ENCODE results near the gene SHFL. TPM values are rescaled to one million over a fixed set of nuclear protein-coding genes. Genes with fewer than 3 reads are reported as not detected.

The SHFL gene
- total RNA-seq, 3 donors from 2014 or later (not counting 1 experiment from before 2014, with no cell fraction given): 107 to 111 (median 107) TPM

DNA sequence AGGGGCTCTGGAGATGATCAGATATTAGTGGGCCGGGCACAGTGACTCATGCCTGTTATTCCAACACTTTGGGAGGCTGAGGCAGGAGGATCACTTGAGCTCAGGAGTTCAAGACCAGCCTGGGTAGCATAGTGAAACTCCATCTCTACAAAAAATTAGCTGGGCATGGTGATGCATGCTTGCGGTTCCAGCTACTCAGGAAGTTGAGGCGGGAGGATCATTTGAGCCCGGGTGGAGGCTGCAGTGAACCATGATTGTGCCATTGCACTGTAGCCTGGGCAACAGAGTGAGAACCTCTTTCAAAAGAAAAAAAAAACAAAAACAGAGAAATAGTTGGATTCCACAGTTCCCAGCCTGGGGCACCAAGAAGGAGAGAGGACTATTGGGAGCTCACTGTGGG lies 17.9 kb upstream of the SHFL start:
- peak in 2 of 3 donors; percentile 36 to 42 for ATAC-seq
- H3K27ac Mint-ChIP-seq: peak overlapping the region in 1 of 2 donors; percentile 14

GRCh38 chr19:10069046-10069445 lies 17.1 kb upstream of the SHFL start:
- Histone ChIP-seq H3K4me3 (ENCODE audit: low read length) (no peak overlapping the region), H3K4me1 (ENCODE audit: control insufficient read depth, insufficient read depth, low read length) (peaks cover 6% of the 10 kb centered on the region), H3K9me3 (ENCODE audit: control insufficient read depth, insufficient read depth, low read length) (peaks cover 9% of the 10 kb centered on the region), H3K27ac (ENCODE audit: low read length) (no peak overlapping the region), H3K27me3 (ENCODE audit: control insufficient read depth, insufficient read depth, low read length) (no peaks in the 10 kb centered on the region), H3K36me3 (ENCODE audit: control insufficient read depth, insufficient read depth, low read length) (no peaks in the 10 kb centered on the region)
- DNase-seq: no peak
- H3K4me1 Mint-ChIP-seq: peaks cover 0 to 9% of the 10 kb centered on the region in 2 donors
- 81% methylated on average over 6 of the region's 6 CpGs for WGBS (ENCODE audit: insufficient coverage)
- H3K27ac Mint-ChIP-seq: no peak overlapping the region
- no peak for ATAC-seq
- H3K27me3 Mint-ChIP-seq (ENCODE audit: low read depth in 2 of 2): peaks cover 0 to 8% of the 10 kb centered on the region in 2 donors
- no peaks in the 10 kb centered on the region for H3K36me3 Mint-ChIP-seq
- no peaks in the 10 kb centered on the region for H3K9me3 Mint-ChIP-seq
- no peak overlapping the region for H3K4me3 Mint-ChIP-seq
- TF ChIP-seq, protein P1, sequence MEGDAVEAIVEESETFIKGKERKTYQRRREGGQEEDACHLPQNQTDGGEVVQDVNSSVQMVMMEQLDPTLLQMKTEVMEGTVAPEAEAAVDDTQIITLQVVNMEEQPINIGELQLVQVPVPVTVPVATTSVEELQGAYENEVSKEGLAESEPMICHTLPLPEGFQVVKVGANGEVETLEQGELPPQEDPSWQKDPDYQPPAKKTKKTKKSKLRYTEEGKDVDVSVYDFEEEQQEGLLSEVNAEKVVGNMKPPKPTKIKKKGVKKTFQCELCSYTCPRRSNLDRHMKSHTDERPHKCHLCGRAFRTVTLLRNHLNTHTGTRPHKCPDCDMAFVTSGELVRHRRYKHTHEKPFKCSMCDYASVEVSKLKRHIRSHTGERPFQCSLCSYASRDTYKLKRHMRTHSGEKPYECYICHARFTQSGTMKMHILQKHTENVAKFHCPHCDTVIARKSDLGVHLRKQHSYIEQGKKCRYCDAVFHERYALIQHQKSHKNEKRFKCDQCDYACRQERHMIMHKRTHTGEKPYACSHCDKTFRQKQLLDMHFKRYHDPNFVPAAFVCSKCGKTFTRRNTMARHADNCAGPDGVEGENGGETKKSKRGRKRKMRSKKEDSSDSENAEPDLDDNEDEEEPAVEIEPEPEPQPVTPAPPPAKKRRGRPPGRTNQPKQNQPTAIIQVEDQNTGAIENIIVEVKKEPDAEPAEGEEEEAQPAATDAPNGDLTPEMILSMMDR (IDR thresholded peaks at IDR 0.05): no peak
- intact Hi-C loops (cut with micrococcal nuclease): no loop called here

More for the DNA sequence above, 17.9 kb upstream of the SHFL start:
- Mint-ChIP-seq H3K9me3 (no peaks in the 10 kb centered on the region), H3K4me1 (peaks cover 0 to 9% of the 10 kb centered on the region in 2 donors), H3K4me3 (no peak overlapping the region), H3K27me3 (ENCODE audit: low read depth in 2 of 2) (peaks cover 0 to 12% of the 10 kb centered on the region in 2 donors), H3K36me3 (no peaks in the 10 kb centered on the region)
- Histone ChIP-seq H3K27ac (ENCODE audit: low read length) (no peak overlapping the region), H3K36me3 (ENCODE audit: control insufficient read depth, insufficient read depth, low read length) (no peaks in the 10 kb centered on the region), H3K9me3 (ENCODE audit: control insufficient read depth, insufficient read depth, low read length) (peaks cover under 1% of the 10 kb centered on the region), H3K4me1 (ENCODE audit: control insufficient read depth, insufficient read depth, low read length) (peaks cover 6% of the 10 kb centered on the region), H3K4me3 (ENCODE audit: low read length) (no peak overlapping the region), H3K27me3 (ENCODE audit: control insufficient read depth, insufficient read depth, low read length) (peaks cover 2% of the 10 kb centered on the region)
- DNase-seq: no peak
- WGBS (ENCODE audit: insufficient coverage): 57% methylated on average over 4 of the region's 4 CpGs
- intact Hi-C loops (cut with micrococcal nuclease): no loop called here
- TF ChIP-seq, protein P1 (IDR thresholded peaks at IDR 0.05): no peak

DNA sequence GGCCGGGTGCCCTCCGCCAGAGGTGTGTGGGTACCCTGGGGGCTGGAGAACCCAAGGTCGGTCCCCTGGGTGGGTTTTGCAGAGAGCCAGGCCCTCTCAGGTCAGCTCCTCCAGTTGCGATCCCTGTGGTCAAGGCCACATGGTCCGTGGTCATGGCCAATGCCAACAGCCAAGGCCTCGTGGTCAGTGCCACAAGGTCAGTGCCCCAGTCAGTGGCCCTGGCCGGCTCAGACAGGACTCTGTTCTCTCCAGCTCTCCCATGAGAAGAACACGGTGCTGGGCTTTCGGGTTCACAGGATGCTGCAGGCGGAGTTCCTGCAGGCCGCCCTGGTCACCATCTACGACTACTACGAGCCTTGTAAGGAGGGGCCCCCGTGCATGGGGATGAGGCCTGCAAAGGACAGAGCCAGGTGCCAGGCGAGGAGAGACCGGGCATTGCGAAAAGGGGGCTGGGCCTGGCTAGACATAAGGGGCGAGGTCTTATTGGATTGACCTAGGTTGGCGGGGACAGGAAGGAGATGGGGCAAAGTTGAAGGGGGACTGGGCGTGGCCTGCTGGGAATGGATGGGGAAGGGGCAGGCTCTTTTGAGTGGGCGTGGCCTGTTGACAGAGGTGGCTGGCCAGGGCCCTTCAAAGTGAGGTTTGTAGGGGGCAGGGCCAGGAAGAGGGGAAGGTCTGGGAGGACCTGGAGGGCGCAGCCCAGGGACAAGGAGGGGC lies 15.2 kb upstream of the SHFL start:
- TF ChIP-seq, protein P1 (IDR thresholded peaks at IDR 0.05): no peak
- Histone ChIP-seq H3K27me3 (ENCODE audit: control insufficient read depth, insufficient read depth, low read length) (no peaks in the 10 kb centered on the region), H3K4me3 (ENCODE audit: low read length) (no peak overlapping the region), H3K36me3 (ENCODE audit: control insufficient read depth, insufficient read depth, low read length) (no peaks in the 10 kb centered on the region), H3K9me3 (ENCODE audit: control insufficient read depth, insufficient read depth, low read length) (peaks cover 12% of the 10 kb centered on the region), H3K4me1 (ENCODE audit: control insufficient read depth, insufficient read depth, low read length) (peaks cover 6% of the 10 kb centered on the region), H3K27ac (ENCODE audit: low read length) (no peak overlapping the region)
- Mint-ChIP-seq H3K4me1 (peaks cover 0 to 9% of the 10 kb centered on the region in 2 donors), H3K4me3 (no peak overlapping the region), H3K9me3 (no peaks in the 10 kb centered on the region), H3K27ac (no peak overlapping the region), H3K27me3 (ENCODE audit: low read depth in 2 of 2) (peaks cover 0 to 8% of the 10 kb centered on the region in 2 donors), H3K36me3 (no peaks in the 10 kb centered on the region)
- intact Hi-C loops (cut with micrococcal nuclease): no loop called here
- 74% methylated on average over 22 of the region's 22 CpGs for WGBS (ENCODE audit: insufficient coverage)
- DNase-seq (no peak), ATAC-seq (no peak)

All from natural killer cell (primary cell).